Stimulated activated effector memory CD8-positive, alpha-beta T cell treated with anti-CD3 and anti-CD28 coated beads, Interleukin-12 subunit alpha, Interleukin-12 subunit beta, amount 100 ng/mL, for 72 hours (primary cell): ENCODE data around the gene REM1.
"Not testable (repeated sequence)": the region's sequence is repeated elsewhere in the genome, so short reads cannot be mapped to it uniquely, and the experiment has no call there.

Experiments
- ATAC-seq: fragments of 150-1000 bp; cut with Tn5 transposase; 2 replicates; pipeline ENCODE4 v1.10.0; 2021
- DNase-seq, 2 donors: peaks; one replicate each; pipeline ENCODE4 v3.0.0; 2021 to 2022; ENCODE audit warnings: low spot score in 2 of 2
- H3K27ac Mint-ChIP-seq: one replicate; pipeline ENCODE4 v1.8.0; 2022; ENCODE audit warnings: mild to moderate bottlenecking, mixed read lengths
- H3K36me3 Mint-ChIP-seq: one replicate; pipeline ENCODE4 v1.8.0; 2022; ENCODE audit warnings: mild to moderate bottlenecking, mixed read lengths
- H3K4me1 Mint-ChIP-seq: one replicate; pipeline ENCODE4 v1.8.0; 2022; ENCODE audit warnings: mixed read lengths
- H3K4me3 Mint-ChIP-seq: one replicate; pipeline ENCODE4 v1.8.0; 2022; ENCODE audit warnings: mild to moderate bottlenecking, mixed read lengths
- H3K9me3 Mint-ChIP-seq: one replicate; pipeline ENCODE4 v1.8.0; 2022; ENCODE audit warnings: mixed read lengths

REM1 gene, protein sequence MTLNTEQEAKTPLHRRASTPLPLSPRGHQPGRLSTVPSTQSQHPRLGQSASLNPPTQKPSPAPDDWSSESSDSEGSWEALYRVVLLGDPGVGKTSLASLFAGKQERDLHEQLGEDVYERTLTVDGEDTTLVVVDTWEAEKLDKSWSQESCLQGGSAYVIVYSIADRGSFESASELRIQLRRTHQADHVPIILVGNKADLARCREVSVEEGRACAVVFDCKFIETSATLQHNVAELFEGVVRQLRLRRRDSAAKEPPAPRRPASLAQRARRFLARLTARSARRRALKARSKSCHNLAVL

DNA sequence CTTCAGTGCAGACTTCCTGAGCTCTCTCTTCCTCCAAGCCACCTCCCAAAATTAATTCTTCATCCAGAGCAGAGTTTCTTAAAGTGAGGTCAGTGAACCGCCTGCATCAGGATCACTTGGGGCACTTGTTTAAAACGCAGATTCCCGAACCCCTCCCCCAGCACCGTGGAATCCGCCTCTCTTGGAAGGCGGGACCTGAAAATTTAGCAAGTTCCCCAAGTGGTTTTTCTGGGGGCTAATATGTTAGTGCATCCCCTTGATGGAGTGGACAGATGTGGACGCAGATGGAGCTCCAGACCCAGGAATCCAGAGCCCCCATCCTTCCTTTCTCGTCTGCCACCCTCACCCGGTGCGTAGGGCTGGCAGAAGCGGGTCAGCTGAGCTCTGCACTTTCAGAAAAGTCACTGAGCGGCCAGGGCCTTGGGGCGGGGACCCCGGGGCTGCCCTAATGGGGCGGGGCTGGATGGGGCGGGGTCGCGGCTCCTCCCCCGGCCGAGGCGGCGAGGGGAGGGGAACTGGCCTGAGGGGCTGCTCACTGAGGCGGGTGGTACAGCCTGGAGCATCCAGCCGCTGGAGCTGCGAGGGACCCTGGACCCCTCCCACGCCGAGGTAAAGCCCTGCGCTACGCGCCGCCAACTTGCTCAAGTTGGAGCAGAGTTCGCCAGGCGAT, at the start of gene REM1, which contains the start of gene DEFB124:
REM1 (plus strand) TSS at position 531 of the 670 bp plus-strand sequence. CDS start 1,158 bp downstream, outside the sequence.
DEFB124 (minus strand) TSS at position 370 of the 670 bp plus-strand sequence. CDS start 2,114 bp downstream, outside the sequence.
- no peak for DNase-seq
- H3K9me3 Mint-ChIP-seq = no peaks in the 10 kb centered on the region
- H3K27ac Mint-ChIP-seq = no peak within 1 kb of the TSS
- no peaks in the 10 kb centered on the region for H3K36me3 Mint-ChIP-seq
- H3K4me3 Mint-ChIP-seq = no peak within 1 kb of the TSS
- ATAC-seq = peak; percentile 14
- H3K4me1 Mint-ChIP-seq = no peaks in the 10 kb centered on the region

DNA sequence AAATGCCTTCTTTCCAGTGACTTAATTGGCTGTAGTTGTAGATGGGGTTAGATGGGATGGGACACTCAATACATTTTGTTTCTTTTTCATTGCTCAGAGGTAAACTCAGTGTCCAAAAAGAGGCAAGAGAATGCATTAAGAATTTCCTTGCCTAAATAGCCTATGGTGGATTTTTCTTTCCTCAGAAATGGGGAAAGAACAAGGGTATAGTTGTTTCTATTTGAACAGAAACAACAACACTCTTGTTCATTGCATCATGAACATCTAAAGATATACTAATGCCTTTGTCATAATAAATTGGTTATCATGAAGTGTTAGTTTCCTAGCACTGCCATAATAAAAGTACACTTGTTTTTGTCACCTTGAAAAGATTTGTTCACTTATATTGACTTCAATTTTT, 49.3 kb upstream of the REM1 start:
- peaks cover 3% of the 10 kb centered on the region for H3K9me3 Mint-ChIP-seq
- DNase-seq (no peak), ATAC-seq (no peak)
- H3K36me3 Mint-ChIP-seq = no peaks in the 10 kb centered on the region
- no peak overlapping the region for H3K27ac Mint-ChIP-seq
- no peak overlapping the region for H3K4me3 Mint-ChIP-seq
- no peaks in the 10 kb centered on the region for H3K4me1 Mint-ChIP-seq

DNA sequence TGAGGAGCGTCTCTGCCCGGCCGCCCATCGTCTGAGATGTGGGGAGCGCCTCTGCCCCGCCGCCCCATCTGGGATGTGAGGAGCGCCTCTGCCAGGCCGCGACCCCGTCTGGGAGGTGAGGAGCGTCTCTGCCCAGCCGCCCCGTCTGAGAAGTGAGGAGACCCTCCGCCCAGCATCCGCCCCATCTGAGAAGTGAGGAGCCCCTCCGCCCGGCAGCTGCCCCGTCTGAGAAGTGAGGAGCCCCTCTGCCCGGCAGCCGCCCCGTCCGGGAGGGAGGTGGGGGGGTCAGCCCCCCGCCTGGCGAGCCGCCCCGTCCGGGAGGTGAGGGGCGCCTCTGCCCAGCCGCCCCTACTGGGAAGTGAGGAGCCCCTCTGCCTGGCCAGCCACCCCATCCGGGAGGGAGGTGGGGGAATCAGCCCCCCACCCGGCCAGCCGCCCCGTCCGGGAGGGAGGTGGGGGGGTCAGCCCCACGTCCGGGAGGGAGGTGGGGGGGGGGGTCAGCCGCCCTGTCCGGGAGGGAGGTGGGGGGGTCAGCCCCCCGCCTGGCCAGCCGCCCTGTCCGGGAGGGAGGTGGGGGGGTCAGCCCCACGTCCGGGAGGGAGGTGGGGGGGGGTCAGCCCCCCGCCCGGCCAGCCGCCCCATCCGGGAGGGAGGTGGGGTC, 48.1 kb upstream of the REM1 start:
- H3K9me3 Mint-ChIP-seq, H3K36me3 Mint-ChIP-seq, H3K4me3 Mint-ChIP-seq, H3K27ac Mint-ChIP-seq, DNase-seq, ATAC-seq, H3K4me1 Mint-ChIP-seq: not testable (repeated sequence)

DNA sequence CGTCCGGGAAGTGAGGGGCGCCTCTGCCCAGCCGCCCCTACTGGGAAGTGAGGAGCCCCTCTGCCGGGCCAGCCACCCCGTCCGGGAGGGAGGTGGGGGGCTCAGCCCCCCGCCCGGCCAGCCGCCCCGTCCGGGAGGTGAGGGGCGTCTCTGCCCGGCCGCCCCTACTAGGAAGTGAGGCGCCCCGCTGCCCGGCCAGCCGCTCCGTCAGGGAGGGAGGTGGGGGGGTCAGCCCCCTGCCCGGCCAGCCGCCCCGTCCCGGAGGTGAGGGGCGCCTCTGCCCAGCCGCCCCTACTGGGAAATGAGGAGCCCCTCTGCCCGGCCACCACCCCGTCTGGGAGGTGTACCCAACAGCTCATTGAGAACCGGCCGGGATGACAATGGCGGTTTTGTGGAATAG, 47.5 kb upstream of the REM1 start:
- not testable (repeated sequence) for H3K36me3 Mint-ChIP-seq, H3K9me3 Mint-ChIP-seq, H3K4me1 Mint-ChIP-seq, H3K27ac Mint-ChIP-seq, DNase-seq, H3K4me3 Mint-ChIP-seq, ATAC-seq

DNA sequence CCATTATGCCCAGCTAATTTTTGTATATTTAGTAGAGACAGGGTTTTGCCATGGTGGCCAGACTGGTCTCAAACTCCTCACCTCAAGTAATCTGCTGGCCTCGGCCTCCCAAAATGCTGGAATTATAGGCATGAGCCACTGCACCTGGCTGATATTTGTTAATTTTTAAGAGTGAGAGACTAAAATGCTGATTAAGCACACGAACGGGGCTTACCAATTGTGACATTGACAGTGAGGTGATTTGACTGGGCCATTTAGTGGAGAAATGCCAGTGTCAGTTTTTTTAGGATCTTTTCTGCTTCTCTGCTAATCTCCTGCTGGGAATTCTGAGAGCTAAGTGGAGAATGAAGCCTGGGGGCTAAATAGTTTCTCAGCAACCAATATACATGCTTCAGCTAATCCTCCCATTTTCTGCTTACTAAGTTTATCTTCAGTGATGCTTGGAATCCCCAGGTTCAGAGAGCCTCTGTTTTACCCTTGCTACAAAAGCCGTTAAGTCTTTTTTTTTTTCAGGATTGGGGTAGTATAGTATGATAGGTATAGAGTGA, 44.4 kb upstream of the REM1 start:
- ATAC-seq (no peak), DNase-seq (no peak)
- Mint-ChIP-seq H3K36me3 (no peaks in the 10 kb centered on the region), H3K9me3 (peaks cover 3% of the 10 kb centered on the region), H3K4me1 (no peaks in the 10 kb centered on the region), H3K4me3 (no peak overlapping the region), H3K27ac (no peak overlapping the region)

DNA sequence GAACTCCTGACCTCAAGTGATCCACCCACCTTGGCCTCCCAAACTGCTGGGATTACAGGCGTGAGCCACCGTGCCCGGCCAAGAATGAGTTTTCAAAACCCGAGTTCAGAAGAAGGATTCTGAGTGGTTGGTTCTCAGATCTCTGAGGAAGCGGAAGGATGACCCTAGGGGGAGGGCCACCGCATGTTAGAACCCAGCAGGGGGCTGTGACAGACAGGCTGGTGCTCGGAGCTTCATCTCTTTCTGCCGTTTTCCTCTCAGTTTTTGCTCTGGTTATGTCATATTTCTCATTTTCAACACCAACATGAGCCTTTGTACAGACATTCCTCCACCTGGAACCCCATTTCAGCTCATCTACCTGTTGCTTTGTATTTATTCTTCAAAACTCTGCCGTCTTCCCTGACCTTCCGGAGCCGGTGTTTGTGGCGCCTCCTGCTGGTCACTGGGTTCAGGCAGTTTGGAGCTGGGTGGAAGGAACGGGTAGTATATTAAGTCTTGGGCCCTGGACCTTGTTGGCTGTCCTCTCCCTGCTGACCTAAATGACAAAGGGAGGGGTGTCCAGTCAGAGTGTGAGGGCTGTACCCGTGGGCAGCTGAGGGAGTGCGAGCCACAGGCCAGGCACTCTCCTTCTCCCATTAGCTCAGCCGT, 35.0 kb upstream of the REM1 start, which contains the start of gene DEFB123:
DEFB123 (plus strand) TSS at position 621 of the 648 bp plus-strand sequence. CDS start 67 bp downstream, outside the sequence.
- H3K27ac Mint-ChIP-seq = no peak within 1 kb of the TSS
- no peaks in the 10 kb centered on the region for H3K36me3 Mint-ChIP-seq
- ATAC-seq = no peak
- H3K9me3 Mint-ChIP-seq = no peaks in the 10 kb centered on the region
- no peaks in the 10 kb centered on the region for H3K4me1 Mint-ChIP-seq
- no peak for DNase-seq
- no peak within 1 kb of the TSS for H3K4me3 Mint-ChIP-seq

DNA sequence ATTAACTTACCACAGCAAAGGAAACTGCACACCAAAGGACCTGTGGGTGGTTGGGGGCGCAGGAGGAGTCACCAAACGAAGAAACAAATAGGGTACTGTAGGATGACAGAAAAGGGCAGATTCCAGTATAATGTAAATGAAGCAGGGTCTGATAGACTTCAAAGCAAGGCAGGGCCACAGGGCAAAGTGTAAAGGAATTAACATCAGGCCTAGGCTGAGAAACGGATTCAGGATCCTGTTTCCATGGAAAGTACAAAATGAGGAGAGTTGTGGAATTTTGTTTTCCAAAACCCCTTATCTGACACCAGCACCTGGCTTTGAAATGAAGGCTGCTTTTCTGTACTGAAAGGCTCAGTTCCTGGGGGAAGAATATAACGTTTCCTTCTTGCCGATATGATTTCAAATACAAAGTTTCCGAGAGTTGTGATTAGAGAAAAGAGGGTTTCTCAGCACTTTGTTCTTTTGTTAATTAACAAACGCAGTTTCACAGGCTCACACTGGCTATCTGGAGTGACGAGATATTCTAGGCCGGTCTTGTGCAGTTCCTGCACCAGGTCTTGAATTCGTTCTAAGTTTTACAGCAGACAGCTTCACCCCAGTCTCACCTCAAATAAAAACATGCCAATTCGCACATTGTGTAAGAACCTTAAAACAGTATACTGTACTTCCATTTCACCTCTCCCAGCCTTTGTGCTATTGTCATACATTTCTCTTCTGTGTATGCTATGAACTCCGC, 28.8 kb upstream of the REM1 start:
- no peaks in the 10 kb centered on the region for H3K4me1 Mint-ChIP-seq
- H3K9me3 Mint-ChIP-seq = no peaks in the 10 kb centered on the region
- ATAC-seq (no peak), DNase-seq (no peak)
- no peak overlapping the region for H3K4me3 Mint-ChIP-seq
- H3K27ac Mint-ChIP-seq = no peak overlapping the region
- no peaks in the 10 kb centered on the region for H3K36me3 Mint-ChIP-seq

DNA sequence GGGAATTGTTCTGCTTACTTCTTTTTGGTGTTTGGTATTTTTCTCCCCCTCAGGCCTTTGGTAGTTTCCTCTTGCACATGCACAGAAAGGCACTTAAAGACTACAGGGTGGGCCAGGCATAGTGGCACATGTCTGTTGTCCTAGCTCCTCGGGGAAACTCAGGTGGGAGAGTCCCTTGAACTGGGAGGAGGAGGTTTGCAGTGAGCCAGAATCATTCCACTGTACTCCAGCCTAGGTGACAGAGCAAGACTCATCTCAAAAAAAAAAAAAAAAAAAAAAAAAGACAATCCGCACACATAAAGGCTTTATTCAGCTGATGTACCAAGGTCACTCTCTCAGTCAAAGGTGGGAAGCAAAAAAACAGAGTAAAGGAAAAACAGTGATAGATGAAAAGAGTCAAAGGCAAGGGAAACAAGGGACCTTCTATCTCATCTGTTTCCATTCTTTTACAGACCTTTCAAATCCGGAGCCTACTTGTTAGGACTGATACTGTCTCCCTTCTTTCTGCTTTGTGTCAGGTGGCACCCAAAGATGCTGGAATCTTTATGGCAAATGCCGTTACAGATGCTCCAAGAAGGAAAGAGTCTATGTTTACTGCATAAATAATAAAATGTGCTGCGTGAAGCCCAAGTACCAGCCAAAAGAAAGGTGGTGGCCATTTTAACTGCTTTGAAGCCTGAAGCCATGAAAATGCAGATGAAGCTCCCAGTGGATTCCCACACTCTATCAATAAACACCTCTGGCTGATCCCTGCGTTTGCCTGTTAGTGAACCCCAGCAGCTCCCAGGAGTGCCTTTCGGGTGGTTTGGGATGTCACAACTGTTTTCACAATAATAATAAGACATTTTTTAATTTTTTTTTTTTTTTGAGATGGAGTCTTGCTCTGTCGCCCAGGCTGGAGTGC, 25.3 kb upstream of the REM1 start:
- Mint-ChIP-seq H3K27ac (no peak overlapping the region), H3K4me3 (no peak overlapping the region), H3K36me3 (no peaks in the 10 kb centered on the region), H3K9me3 (no peaks in the 10 kb centered on the region), H3K4me1 (no peaks in the 10 kb centered on the region)
- no peak for DNase-seq
- ATAC-seq = no peak

DNA sequence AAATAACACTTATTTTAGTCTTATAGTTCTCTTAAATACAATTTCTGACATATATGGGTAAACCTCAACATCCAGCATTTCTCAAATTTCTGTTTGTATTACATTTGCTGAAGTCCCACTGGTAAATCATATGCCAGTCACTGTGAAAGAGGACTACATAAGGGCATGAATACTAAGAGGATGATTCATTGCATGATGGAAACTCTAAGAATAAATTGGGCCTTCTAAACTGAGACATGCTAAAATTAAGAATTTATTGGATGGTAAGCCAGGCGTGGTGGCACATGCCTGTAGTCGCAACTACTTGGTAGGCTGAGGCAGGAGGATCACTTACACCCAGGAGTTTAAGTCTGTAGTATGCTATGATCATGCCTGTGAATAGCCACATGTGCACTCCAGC, 22.5 kb upstream of the REM1 start:
- no peak for ATAC-seq
- H3K4me3 Mint-ChIP-seq = no peak overlapping the region
- H3K27ac Mint-ChIP-seq = no peak overlapping the region
- no peaks in the 10 kb centered on the region for H3K36me3 Mint-ChIP-seq
- H3K4me1 Mint-ChIP-seq = no peaks in the 10 kb centered on the region
- H3K9me3 Mint-ChIP-seq = no peaks in the 10 kb centered on the region
- DNase-seq = no peak

DNA sequence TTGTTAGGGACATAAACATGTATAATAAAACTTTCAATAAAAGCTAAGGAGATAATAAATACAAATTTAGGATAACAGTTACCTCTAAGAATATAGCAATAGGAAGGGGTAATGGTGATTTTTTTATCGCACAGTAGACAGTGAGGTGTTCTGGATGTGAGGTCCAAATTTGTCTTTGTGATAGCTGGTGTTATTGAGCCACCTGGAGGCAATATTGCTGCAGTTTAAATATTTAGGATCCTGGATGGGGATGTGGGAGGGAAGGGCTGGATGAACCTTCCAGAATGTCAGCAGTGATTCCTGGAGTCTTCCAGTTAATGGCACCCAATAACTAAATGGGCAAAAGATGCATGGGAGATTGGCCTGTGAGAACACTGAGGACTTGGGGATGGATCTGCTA, 20.7 kb upstream of the REM1 start:
- ATAC-seq = no peak
- H3K9me3 Mint-ChIP-seq = no peaks in the 10 kb centered on the region
- no peak for DNase-seq
- H3K36me3 Mint-ChIP-seq = no peaks in the 10 kb centered on the region
- no peaks in the 10 kb centered on the region for H3K4me1 Mint-ChIP-seq
- H3K4me3 Mint-ChIP-seq = no peak overlapping the region
- H3K27ac Mint-ChIP-seq = no peak overlapping the region

DNA sequence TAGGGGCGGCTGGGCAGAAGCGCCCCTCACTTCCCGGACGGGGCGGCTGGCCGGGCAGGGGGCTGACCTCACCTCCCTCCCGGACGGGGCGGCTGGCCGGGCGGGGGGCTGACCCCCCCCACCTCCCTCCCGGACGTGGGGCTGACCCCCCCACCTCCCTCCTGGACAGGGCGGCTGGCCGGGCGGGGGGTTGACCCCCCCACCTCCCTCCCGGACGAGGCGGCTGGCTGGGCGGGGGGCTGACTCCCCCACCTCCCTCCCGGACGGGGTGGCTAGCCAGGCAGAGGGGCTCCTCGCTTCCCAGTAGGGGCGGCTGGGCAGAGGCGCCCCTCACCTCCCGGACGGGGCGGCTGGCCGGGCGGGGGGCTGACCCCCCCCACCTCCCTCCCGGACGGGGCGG, 4.1 kb upstream of the REM1 start:
- H3K4me3 Mint-ChIP-seq, H3K27ac Mint-ChIP-seq, H3K9me3 Mint-ChIP-seq, H3K4me1 Mint-ChIP-seq, DNase-seq, ATAC-seq, H3K36me3 Mint-ChIP-seq: not testable (repeated sequence)

DNA sequence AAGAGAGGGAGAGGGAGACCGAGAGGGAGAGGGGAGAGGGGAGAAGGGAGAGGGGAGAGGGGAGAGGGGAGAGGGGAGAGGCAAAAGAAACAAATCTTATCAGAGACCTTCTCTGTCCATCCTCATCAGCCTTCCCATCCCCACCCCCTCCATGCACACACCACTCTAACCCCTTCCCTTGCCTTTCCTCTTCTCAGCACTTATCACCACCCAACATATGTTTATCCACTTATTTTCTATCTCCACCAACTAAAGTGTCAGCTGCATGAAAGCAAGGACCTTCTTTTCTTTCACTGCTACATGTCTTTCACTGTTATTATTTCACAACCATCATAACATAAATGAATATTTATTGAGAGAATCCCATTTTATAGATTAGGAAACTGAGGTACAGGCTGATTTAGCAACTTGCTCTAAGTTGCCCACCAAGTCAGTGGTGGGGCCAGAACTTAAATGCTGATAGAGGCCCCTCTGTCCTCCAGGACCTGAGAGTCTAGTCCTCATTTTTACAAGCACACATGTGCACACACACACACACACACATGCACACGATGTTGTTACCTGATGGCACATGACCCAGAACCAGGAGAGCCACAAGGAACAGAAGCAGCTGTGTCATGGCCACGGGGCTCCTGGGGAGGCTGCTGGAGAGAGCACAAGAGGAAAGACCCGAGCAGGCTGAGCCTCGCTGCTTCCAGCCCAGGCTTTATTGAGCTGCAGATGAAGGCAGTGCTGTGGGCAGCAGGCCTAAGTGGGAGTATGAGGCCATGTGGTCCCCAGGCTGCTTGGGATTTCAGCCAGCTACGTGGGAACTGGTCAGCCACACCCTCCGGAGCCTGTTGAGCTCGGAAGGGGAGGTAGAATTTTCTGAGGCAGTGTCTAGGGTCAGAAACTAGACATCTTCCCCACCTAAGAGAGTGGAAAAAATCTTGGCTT, 2.4 kb upstream of the REM1 start:
- Mint-ChIP-seq H3K9me3 (no peaks in the 10 kb centered on the region), H3K4me3 (no peak overlapping the region), H3K4me1 (no peaks in the 10 kb centered on the region), H3K27ac (no peak overlapping the region), H3K36me3 (no peaks in the 10 kb centered on the region)
- DNase-seq (no peak), ATAC-seq (peak; percentile 28)
